ENCODE measurements around the gene SOCS3.

DNA sequence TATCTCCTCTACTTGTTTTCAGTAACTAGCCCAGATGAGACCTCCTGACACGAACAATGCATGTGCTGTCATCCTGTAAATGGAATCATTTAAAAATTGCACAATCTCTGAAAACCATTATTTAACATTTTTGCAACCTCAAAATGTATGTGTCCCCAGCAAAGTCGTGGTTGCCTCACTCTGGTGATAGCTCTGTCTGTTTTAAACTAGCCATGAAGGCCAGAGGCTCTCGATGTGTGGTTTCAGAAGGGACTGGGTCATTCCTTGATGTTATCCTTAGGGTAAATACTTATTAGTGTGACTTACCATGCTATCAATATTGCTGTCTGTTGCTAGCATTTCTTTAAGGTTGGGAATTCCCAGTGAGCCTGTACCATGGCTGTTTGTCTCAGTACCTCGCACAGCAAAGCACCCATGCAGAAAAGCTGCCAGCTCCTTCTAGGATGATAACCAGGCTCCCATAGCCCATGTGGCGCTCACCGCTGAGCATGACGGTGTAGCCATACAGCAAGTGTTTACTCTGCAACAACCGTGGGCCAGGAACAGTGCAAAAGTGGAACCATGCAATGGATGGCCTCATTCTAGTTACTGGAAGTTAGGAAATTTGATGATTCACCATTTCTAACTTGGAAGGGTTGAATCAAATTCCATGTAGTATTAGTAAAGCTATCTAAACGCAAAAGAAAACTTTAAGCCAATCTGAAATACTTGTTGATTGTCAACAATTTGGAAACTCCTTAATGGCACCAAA lies 15.7 kb upstream of the SOCS3 start:
- no peak for TF ChIP-seq EZH2 (IDR thresholded peaks at IDR 0.05; ENCODE audit: insufficient read depth, poor library complexity, severe bottlenecking)
- TF ChIP-seq EZH2phosphoT487 (IDR thresholded peaks at IDR 0.05; ENCODE audit: insufficient read depth, low read depth) = no peak
